IMR-90 (cell line): Measurements from ENCODE around the gene RSBN1L.

Source experiments
- BHLHE40 ChIP-seq: fragments of 150-350 bp; IDR thresholded peaks from 2 replicates; pipeline ENCODE4 v1.6.1; 2016; ENCODE audit warnings: mild to moderate bottlenecking, low read depth, low read length
- CTCF ChIP-seq: conservative IDR thresholded peaks from 2 replicates; pipeline ENCODE4 v1.5.1; 2012; ENCODE audit warnings: mild to moderate bottlenecking, low read depth, low read length, improper control_type of control experiment

GRCh38 chr7:77796109-77796508, 99.8 kb downstream of the RSBN1L start:
- no peak for TF ChIP-seq BHLHE40
- TF ChIP-seq CTCF, result no peak
